ENCODE measurements around the gene DUOX1.

DNA sequence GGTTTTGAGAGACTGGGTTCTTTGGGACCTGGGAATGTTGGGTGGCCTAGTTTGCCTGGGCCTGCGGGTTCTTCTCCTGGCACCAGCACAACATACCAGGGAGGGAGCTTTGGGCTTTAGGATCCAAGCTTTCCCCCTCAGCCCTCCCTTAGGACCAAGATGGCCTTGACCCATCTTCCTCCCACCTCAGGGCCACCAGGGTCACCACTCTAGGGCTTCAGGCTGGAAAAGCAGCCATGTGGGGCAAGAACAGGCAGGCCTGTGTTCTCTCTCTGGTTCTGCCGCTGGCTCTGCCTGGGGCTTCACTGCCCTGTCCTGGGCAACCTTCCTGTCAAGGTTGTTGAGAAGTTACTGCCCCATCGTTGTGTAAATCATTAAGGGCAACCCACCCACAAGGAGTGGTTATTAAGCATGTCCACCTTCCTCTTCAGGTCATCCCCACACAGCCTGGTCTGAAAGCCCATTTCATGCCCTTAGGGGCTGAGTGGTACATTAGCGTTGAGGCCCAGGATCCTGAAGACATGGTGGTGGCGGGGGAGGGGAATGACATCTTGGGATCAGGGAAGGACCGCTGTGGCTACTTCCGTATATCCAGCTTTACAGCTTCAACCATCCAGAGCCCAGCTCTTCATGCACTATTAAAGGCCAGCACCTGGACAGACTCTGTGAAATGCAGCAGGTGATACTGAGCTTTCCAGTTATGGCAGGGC is 652 bp downstream of the DUOX1 start:
- no peak for TF ChIP-seq EZH2 (IDR thresholded peaks at IDR 0.05; ENCODE audit: insufficient read depth, poor library complexity, severe bottlenecking)
- no peak for TF ChIP-seq EZH2phosphoT487 (IDR thresholded peaks at IDR 0.05; ENCODE audit: insufficient read depth, low read depth)

Measured in GM23248 (cell line).